ENCODE results near the gene PTGFR. TPM values are rescaled to one million over a fixed set of nuclear protein-coding genes. Genes with fewer than 3 reads are reported as not detected.

The PTGFR gene
- total and polyA plus RNA-seq, 2 of the 13 experiments (the other 11 are each of a cell fraction or from before 2014, with no cell fraction given), result not detected

- CTCF ChIA-PET (ENCODE audit: low intra/inter-chr PET ratio, low total read pairs), result no interaction called here
- intact Hi-C loops (cut with micrococcal nuclease; ENCODE audit: unreplicated experiment) (no loop called here), in situ Hi-C loops (cut with HindIII; ENCODE audit: extremely low pct_ligation_motif_present, low pct_unique_long_range_greater_than_20kb) (no loop called here)
- Histone ChIP-seq H3K4me2 (ENCODE audit: low read depth, low read length) (no peak overlapping the region), H3K79me2 (ENCODE audit: insufficient read depth, low read length) (no peaks in the 10 kb centered on the region), H3K27me3 (ENCODE audit: control insufficient read depth in 1 of 2, insufficient read depth in 2 of 2, low read length in 2 of 2) (no peaks in the 10 kb centered on the region), H4K20me1 (ENCODE audit: insufficient read depth, low read length) (no peaks in the 10 kb centered on the region), H3K9me3 (ENCODE audit: low read length) (peaks cover 25% of the 10 kb centered on the region), H3K9ac (ENCODE audit: insufficient read depth, low read depth, low read length) (no peak overlapping the region), H3K27ac (ENCODE audit: extremely low read length, insufficient read depth, low read length) (no peak overlapping the region), H3K4me1 (ENCODE audit: insufficient read depth, low read length) (no peaks in the 10 kb centered on the region), H2AFZ (ENCODE audit: low read length) (no peak overlapping the region), H3K4me3 (replicated peaks in 1 of 3; ENCODE audit: insufficient read depth in 1 of 3, low read depth in 2 of 3, low read length in 3 of 3) (no peak overlapping the region), H3K36me3 (replicated peaks in 1 of 2; ENCODE audit: control insufficient read depth in 1 of 2, insufficient read depth in 2 of 2, low read length in 2 of 2) (no peaks in the 10 kb centered on the region)
- BruUV-seq (replicated peaks), result no TSS peak
- ATAC-seq (no peak), FAIRE-seq (no peak), DNase-seq (ENCODE audit: low spot score) (no peak)
- POLR2A ChIA-PET, result no interaction called here
- TF ChIP-seq HNF1B (CRISPR knock-in tag; IDR thresholded peaks at IDR 0.05), result no peak
- peak; percentile 73; the same call in 1 of the 2 replicates for TF ChIP-seq ZNF317 (CRISPR knock-in tag; IDR thresholded peaks at IDR 0.05)
Observed at GRCh38 chr1:78554840-78555239, 64.1 kb downstream of the PTGFR start.

- H3K9ac ChIP-seq (ENCODE audit: insufficient read depth, low read depth, low read length), result no peak overlapping the region
- peaks cover 4% of the 10 kb centered on the region; the same call in 1 of the 2 replicates for H3K9me3 ChIP-seq (ENCODE audit: low read length)
- no peaks in the 10 kb centered on the region for H4K20me1 ChIP-seq (ENCODE audit: insufficient read depth, low read length)
- ChIA-PET POLR2A (no interaction called here), CTCF (ENCODE audit: low intra/inter-chr PET ratio, low total read pairs) (no interaction called here)
- TF ChIP-seq ISX (CRISPR knock-in tag; conservative IDR thresholded peaks at IDR 0.05), result no peak
- no peak for TF ChIP-seq XRCC5 (optimal IDR thresholded peaks at IDR 0.05; ENCODE audit: low read length)
- no peak for TF ChIP-seq MED1 (CRISPR knock-in tag; IDR thresholded peaks at IDR 0.05)
- H3K79me2 ChIP-seq (ENCODE audit: insufficient read depth, low read length), result no peaks in the 10 kb centered on the region
- H3K4me3 ChIP-seq (replicated peaks in 1 of 3; ENCODE audit: insufficient read depth in 1 of 3, low read depth in 2 of 3, low read length in 3 of 3), result no peak overlapping the region
- intact Hi-C loops (cut with micrococcal nuclease; ENCODE audit: unreplicated experiment) (no loop called here), in situ Hi-C loops (cut with HindIII; ENCODE audit: extremely low pct_ligation_motif_present, low pct_unique_long_range_greater_than_20kb) (no loop called here)
- H2AFZ ChIP-seq (ENCODE audit: low read length), result no peak overlapping the region
- no peaks in the 10 kb centered on the region for H3K27me3 ChIP-seq (ENCODE audit: control insufficient read depth in 1 of 2, insufficient read depth in 2 of 2, low read length in 2 of 2)
- ATAC-seq, result no peak
- no peaks in the 10 kb centered on the region for H3K36me3 ChIP-seq (replicated peaks in 1 of 2; ENCODE audit: control insufficient read depth in 1 of 2, insufficient read depth in 2 of 2, low read length in 2 of 2)
- BruUV-seq (replicated peaks), result no TSS peak
- no peak overlapping the region for H3K27ac ChIP-seq (ENCODE audit: extremely low read length, insufficient read depth, low read length)
- FAIRE-seq, result no peak
- no peaks in the 10 kb centered on the region for H3K4me1 ChIP-seq (ENCODE audit: insufficient read depth, low read length)
- no peak overlapping the region for H3K4me2 ChIP-seq (ENCODE audit: low read depth, low read length)
- no peak for DNase-seq (ENCODE audit: low spot score)
Observed at GRCh38 chr1:78559680-78560079, 68.9 kb downstream of the PTGFR start.

Measured in HepG2 (cell line).